Measurements from ENCODE around the gene FNTB.
A peak's percentile ranks its signal among the peaks of the same experiment; 100 is the strongest.

FNTB gene

GRCh38 chr14:64968167-64968566, 18.5 kb upstream of the FNTB start:
- no peak overlapping the region for H3K4me3 ChIP-seq (ENCODE audit: low read depth, low read length)
- H3K27ac ChIP-seq (ENCODE audit: low read depth, low read length) = no peak overlapping the region

GRCh38 chr14:64968651-64969050, 18.0 kb upstream of the FNTB start:
- no peak overlapping the region for H2AFZ ChIP-seq (ENCODE audit: low read length, unreplicated experiment)
- no peaks in the 10 kb centered on the region for H3K27me3 ChIP-seq (ENCODE audit: insufficient read depth, low read length)
- no peak overlapping the region for H3K27ac ChIP-seq (ENCODE audit: low read depth, low read length)
- H3K4me1 ChIP-seq (ENCODE audit: control insufficient read depth, insufficient read depth, low read length, unreplicated experiment) = no peaks in the 10 kb centered on the region
- H3K79me2 ChIP-seq (ENCODE audit: control insufficient read depth, insufficient read depth, low read length, unreplicated experiment) = no peaks in the 10 kb centered on the region
- H3K36me3 ChIP-seq (ENCODE audit: insufficient read depth, low read length) = no peaks in the 10 kb centered on the region
- no peak overlapping the region for H3K4me3 ChIP-seq (ENCODE audit: low read depth, low read length)

More at GRCh38 chr14:64968167-64968566, 18.5 kb upstream of the FNTB start:
- Histone ChIP-seq H3K27me3 (ENCODE audit: insufficient read depth, low read length) (no peaks in the 10 kb centered on the region), H3K79me2 (ENCODE audit: control insufficient read depth, insufficient read depth, low read length, unreplicated experiment) (no peaks in the 10 kb centered on the region), H2AFZ (ENCODE audit: low read length, unreplicated experiment) (no peak overlapping the region), H3K4me1 (ENCODE audit: control insufficient read depth, insufficient read depth, low read length, unreplicated experiment) (no peaks in the 10 kb centered on the region), H3K36me3 (ENCODE audit: insufficient read depth, low read length) (no peaks in the 10 kb centered on the region)

- Histone ChIP-seq H2AFZ (ENCODE audit: low read length, unreplicated experiment) (no peak overlapping the region), H3K27ac (ENCODE audit: low read depth, low read length) (no peak overlapping the region), H3K79me2 (ENCODE audit: control insufficient read depth, insufficient read depth, low read length, unreplicated experiment) (no peaks in the 10 kb centered on the region), H3K36me3 (ENCODE audit: insufficient read depth, low read length) (no peaks in the 10 kb centered on the region), H3K4me1 (ENCODE audit: control insufficient read depth, insufficient read depth, low read length, unreplicated experiment) (no peaks in the 10 kb centered on the region), H3K4me3 (ENCODE audit: low read depth, low read length) (no peak overlapping the region), H3K27me3 (ENCODE audit: insufficient read depth, low read length) (no peaks in the 10 kb centered on the region)
Observed at GRCh38 chr14:64970041-64970440, 16.7 kb upstream of the FNTB start.

DNA sequence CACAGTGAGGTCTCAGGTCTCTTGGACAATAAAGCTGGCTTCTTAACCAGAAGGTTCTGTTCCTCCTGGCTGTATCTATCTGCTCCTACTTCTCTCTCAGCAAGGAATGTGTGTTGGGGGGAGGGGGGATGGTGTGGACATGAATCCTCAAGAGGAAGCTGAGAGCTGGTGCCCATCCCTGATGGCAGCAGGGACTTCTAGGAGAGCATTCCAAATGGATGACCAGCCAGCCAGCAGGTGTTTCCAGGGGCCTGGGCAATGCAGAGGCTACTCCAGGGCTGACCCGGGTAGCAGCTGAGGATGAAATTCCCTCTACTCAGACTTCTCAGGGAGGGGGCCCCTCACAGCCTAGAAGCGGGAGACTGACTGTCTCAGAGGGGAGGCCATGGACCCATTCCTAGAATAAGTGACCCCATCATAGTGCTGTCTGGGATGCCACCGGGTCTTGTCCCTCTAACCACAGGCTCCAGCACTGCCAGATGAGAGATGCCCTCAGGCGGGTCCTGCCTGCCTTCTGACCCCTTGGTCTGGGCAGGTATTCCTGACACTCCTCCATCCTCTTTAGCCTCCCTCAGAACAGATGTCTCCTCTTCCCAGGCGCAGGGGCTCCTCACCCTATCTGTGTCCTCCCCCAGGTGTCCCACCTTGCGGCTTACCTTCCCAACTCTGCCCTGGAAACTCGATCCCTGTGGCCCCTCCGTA, 15.8 kb upstream of the FNTB start:
- Histone ChIP-seq H3K4me3 (ENCODE audit: low read depth, low read length) (peak overlapping the region; percentile 82), H3K79me2 (ENCODE audit: control insufficient read depth, insufficient read depth, low read length, unreplicated experiment) (no peaks in the 10 kb centered on the region), H2AFZ (ENCODE audit: low read length, unreplicated experiment) (no peak overlapping the region), H3K36me3 (ENCODE audit: insufficient read depth, low read length) (no peaks in the 10 kb centered on the region), H3K27me3 (ENCODE audit: insufficient read depth, low read length) (no peaks in the 10 kb centered on the region), H3K27ac (ENCODE audit: low read depth, low read length) (no peak overlapping the region), H3K4me1 (ENCODE audit: control insufficient read depth, insufficient read depth, low read length, unreplicated experiment) (no peaks in the 10 kb centered on the region)

DNA sequence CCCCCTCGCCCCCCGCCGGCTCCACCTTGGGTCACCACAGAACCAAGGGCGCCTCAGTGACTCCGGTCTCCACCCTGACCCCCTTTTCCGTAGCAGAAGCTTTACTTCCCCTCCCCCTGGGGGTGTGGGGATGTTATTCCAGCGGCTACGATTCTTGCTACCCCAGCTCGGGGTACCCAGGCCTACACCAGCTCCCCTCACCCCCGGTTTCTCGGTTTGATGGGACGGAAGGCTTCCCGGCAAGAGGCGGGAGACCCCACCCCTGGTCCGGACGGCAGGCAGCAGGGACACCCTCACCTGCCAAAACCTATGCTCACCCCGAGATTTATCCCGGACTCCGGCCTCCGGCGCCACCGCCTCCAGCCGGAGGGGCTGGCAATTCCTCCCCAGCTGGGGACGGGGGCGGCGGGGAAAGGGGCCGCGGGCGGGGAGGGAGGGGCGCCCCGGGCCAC, 15.2 kb upstream of the FNTB start:
- Histone ChIP-seq H3K27me3 (ENCODE audit: insufficient read depth, low read length) (no peaks in the 10 kb centered on the region), H3K27ac (ENCODE audit: low read depth, low read length) (no peak overlapping the region), H3K4me3 (ENCODE audit: low read depth, low read length) (peak overlapping the region; percentile 82), H2AFZ (ENCODE audit: low read length, unreplicated experiment) (peak overlapping the region; percentile 52), H3K36me3 (ENCODE audit: insufficient read depth, low read length) (no peaks in the 10 kb centered on the region), H3K4me1 (ENCODE audit: control insufficient read depth, insufficient read depth, low read length, unreplicated experiment) (no peaks in the 10 kb centered on the region), H3K79me2 (ENCODE audit: control insufficient read depth, insufficient read depth, low read length, unreplicated experiment) (no peaks in the 10 kb centered on the region)

DNA sequence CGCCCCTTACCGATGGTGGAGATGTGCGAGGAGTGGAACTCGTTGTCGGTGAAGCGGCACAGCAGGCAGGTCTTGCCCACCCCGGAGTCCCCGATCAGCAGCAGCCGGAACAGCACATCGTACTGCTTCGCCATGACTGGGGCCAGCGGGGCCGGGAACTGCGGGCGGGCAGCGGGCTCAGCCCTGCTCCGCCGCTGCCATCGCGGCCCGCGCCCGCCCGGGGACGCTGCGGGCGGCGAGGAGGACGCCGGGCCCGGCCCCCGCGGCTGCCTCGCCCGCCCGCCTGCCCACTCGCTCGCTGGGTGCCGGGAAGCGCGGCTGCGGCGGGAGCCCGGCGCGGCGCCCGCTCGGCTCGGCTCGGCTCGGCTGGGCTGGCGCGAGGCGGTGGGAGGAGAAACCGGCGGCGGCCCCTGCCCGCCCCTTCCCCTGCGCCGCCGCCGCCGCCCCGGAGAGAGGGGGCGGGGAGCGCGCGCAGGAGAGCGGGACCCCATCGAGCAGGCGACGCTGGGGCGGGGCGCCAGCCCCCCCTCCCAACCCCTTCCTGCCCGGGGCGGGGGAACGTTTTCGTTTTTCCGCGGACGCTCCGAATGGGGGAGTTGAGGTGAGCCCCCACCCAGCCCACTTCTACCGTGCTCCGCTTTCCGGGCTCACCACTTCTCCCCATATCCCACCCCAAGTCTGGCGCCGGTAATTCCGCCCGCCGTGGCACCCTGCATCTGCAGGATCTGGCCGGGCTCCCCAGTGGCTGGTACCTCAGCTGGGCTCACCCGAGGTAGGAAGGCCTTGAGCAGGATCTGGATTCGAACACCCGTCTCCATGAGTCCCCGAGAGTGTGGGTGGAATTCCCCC, 14.5 kb upstream of the FNTB start, which contains the start of gene RAB15:
TSS of gene RAB15 (minus strand) at position 394 of the 849 bp plus-strand sequence. CDS start at position 134, 260 bp downstream.
- Histone ChIP-seq H2AFZ (ENCODE audit: low read length, unreplicated experiment) (peak within 1 kb of the TSS; percentile 98), H3K27me3 (ENCODE audit: insufficient read depth, low read length) (peaks cover 4% of the 10 kb centered on the region; the same call in 1 of the 2 replicates), H3K27ac (ENCODE audit: low read depth, low read length) (no peak within 1 kb of the TSS), H3K4me3 (ENCODE audit: low read depth, low read length) (peak within 1 kb of the TSS; percentile 83), H3K36me3 (ENCODE audit: insufficient read depth, low read length) (no peaks in the 10 kb centered on the region), H3K4me1 (ENCODE audit: control insufficient read depth, insufficient read depth, low read length, unreplicated experiment) (no peaks in the 10 kb centered on the region), H3K79me2 (ENCODE audit: control insufficient read depth, insufficient read depth, low read length, unreplicated experiment) (no peaks in the 10 kb centered on the region)

GRCh38 chr14:64973026-64973442, 13.7 kb upstream of the FNTB start:
- no peak overlapping the region for H2AFZ ChIP-seq (ENCODE audit: low read length, unreplicated experiment)

GRCh38 chr14:64973826-64974225, 12.9 kb upstream of the FNTB start:
- peaks cover 9% of the 10 kb centered on the region; the same call in 1 of the 2 replicates for H3K27me3 ChIP-seq (ENCODE audit: insufficient read depth, low read length)
- H3K4me1 ChIP-seq (ENCODE audit: control insufficient read depth, insufficient read depth, low read length, unreplicated experiment) = no peaks in the 10 kb centered on the region
- H3K4me3 ChIP-seq (ENCODE audit: low read depth, low read length) = no peak overlapping the region
- H3K79me2 ChIP-seq (ENCODE audit: control insufficient read depth, insufficient read depth, low read length, unreplicated experiment) = no peaks in the 10 kb centered on the region
- H3K36me3 ChIP-seq (ENCODE audit: insufficient read depth, low read length) = no peaks in the 10 kb centered on the region
- no peak overlapping the region for H2AFZ ChIP-seq (ENCODE audit: low read length, unreplicated experiment)
- H3K27ac ChIP-seq (ENCODE audit: low read depth, low read length) = no peak overlapping the region

More at GRCh38 chr14:64973026-64973442, 13.7 kb upstream of the FNTB start:
- Histone ChIP-seq H3K4me1 (ENCODE audit: control insufficient read depth, insufficient read depth, low read length, unreplicated experiment) (no peaks in the 10 kb centered on the region), H3K36me3 (ENCODE audit: insufficient read depth, low read length) (no peaks in the 10 kb centered on the region), H3K79me2 (ENCODE audit: control insufficient read depth, insufficient read depth, low read length, unreplicated experiment) (no peaks in the 10 kb centered on the region), H3K4me3 (ENCODE audit: low read depth, low read length) (peak overlapping the region; percentile 83), H3K27ac (ENCODE audit: low read depth, low read length) (no peak overlapping the region), H3K27me3 (ENCODE audit: insufficient read depth, low read length) (peaks cover 5% of the 10 kb centered on the region; the same call in 1 of the 2 replicates)

DNA sequence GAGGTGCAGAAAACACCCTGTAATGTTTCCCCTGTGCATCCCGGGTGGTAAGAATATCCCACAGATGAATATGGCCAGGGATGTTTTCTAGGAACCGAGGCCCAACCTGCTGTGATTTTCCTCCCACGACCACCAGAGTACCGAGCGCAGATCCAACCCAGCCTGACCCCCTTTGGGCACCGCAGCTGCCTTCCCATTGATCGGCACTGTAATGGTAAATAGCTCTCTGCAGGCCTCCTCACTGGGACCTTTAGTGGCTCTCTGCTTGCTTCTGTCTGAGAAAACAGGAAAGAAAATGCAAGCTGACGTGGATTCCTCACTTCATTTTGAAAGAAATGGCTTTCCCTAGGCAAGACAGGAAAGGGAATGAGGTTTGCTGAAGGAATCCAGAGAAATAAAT, 12.1 kb upstream of the FNTB start:
- H3K4me1 ChIP-seq (ENCODE audit: control insufficient read depth, insufficient read depth, low read length, unreplicated experiment) = no peaks in the 10 kb centered on the region
- H3K27ac ChIP-seq (ENCODE audit: low read depth, low read length) = no peak overlapping the region
- peaks cover 9% of the 10 kb centered on the region; the same call in 1 of the 2 replicates for H3K27me3 ChIP-seq (ENCODE audit: insufficient read depth, low read length)
- no peaks in the 10 kb centered on the region for H3K79me2 ChIP-seq (ENCODE audit: control insufficient read depth, insufficient read depth, low read length, unreplicated experiment)
- no peaks in the 10 kb centered on the region for H3K36me3 ChIP-seq (ENCODE audit: insufficient read depth, low read length)
- no peak overlapping the region for H2AFZ ChIP-seq (ENCODE audit: low read length, unreplicated experiment)
- no peak overlapping the region for H3K4me3 ChIP-seq (ENCODE audit: low read depth, low read length)

DNA sequence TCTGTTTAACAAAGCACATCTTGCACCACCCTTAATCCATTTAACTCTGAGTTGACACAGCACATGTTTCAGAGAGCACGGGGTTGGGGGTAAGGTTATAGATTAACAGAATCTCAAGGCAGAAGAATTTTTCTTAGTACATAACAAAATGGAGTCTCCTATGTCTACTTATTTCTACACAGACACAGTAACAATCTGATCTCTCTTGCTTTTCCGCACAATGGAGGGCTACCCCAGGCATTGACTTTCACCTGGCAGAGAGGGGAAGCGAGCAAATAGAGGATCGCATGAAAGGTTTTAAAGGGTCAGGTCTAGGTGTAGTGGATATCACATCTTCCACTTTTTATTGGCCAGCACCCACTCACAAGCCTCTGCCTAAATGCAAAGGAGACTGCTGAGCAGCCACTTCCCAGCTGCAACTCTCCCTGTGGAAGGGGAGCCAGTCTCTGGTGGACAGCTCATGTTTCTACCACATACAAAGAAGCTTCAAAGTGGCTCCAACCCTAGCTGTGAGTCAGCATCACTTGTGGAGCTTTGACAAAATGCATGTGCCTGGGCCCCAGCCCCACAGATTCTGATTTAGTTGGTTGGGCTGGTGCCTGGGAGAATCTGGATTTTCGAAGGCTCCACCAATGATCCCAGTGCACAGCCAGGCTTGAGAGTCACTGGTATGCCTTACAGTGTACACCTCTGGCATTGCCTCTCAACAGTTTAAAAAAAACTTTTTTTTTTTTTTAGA, 7.2 kb upstream of the FNTB start:
- Histone ChIP-seq H3K79me2 (ENCODE audit: control insufficient read depth, insufficient read depth, low read length, unreplicated experiment) (no peaks in the 10 kb centered on the region), H3K4me1 (ENCODE audit: control insufficient read depth, insufficient read depth, low read length, unreplicated experiment) (peaks cover 3% of the 10 kb centered on the region), H3K27me3 (ENCODE audit: insufficient read depth, low read length) (peaks cover 9% of the 10 kb centered on the region; the same call in 1 of the 2 replicates), H3K27ac (ENCODE audit: low read depth, low read length) (no peak overlapping the region), H2AFZ (ENCODE audit: low read length, unreplicated experiment) (no peak overlapping the region), H3K36me3 (ENCODE audit: insufficient read depth, low read length) (no peaks in the 10 kb centered on the region), H3K4me3 (ENCODE audit: low read depth, low read length) (no peak overlapping the region)

All from ACC112 (cell line).